ENCODE data around the gene CYP27A1.

Gene CYP27A1

DNA sequence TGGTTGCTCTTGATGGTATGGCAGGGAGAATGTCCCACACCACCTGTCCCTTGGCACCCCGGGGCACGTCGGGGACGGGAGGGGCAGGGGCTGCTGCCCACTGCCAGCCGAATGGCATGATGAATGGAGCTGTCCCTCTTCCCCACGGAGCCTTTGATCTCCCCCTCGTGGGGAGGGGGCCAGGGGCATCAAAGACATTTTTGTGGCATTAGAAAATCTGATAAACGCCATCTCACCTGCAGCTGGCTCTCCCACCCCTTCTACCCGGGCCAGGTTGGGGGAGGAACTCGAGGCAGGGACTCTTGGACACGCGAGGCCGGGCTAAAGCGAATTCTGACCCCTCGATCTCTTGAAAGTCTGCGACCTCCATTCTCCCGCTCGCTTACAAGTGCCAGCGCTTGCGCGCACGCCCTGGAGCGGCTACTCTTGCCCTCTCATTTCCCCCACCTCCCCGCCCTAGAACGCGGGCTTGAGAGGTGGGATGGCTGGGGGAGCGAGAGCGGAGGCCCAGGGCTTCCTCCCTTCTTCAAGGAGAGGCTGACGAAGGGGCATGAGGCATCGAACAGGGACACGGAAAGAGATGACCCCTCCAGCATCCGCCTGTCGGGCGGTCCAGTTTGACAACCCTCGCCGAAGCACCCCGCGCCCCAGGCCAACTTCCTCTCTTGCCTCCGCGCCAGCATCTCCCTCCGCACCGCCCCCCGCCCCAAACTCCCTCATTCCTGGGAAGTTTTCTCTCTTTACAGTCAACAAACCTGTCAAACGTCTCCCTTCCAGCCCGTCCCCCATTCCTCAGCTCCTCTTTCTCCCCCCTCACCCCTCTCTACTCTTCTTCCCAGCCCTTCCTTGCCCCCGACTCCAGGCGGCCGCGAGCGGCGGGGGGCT is 77.0 kb downstream of the CYP27A1 start:
- no peak for DNase-seq (ENCODE audit: low read depth in 2 of 2)

DNA sequence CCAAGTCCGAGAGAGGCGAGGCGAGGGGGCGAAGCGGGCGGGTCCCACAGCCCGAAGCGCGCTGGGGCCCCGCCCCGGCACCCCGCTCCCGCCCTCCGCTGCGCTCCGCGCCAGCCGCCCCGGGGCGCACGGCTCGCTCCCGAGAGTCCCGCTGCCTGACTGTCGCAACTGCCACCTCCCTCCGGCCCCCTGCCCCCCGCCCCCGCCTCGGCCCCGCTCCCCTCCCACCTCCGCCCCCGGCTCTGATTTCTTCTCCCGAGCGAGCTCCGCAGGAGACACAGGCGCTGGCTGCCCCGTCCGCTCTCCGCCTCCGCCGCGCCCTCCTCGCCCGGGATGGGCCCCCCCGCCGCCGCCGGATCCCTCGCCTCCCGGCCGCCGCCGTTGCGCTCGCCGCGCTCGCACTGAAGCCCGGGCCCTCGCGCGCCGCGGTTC is 77.6 kb downstream of the CYP27A1 start, which contains the start of gene WNT6:
Gene WNT6, plus strand, starts transcription at position 250 of the 432 bp plus-strand sequence. CDS start 233 bp downstream, outside the sequence.
- DNase-seq (ENCODE audit: low read depth in 2 of 2) = no peak

DNA sequence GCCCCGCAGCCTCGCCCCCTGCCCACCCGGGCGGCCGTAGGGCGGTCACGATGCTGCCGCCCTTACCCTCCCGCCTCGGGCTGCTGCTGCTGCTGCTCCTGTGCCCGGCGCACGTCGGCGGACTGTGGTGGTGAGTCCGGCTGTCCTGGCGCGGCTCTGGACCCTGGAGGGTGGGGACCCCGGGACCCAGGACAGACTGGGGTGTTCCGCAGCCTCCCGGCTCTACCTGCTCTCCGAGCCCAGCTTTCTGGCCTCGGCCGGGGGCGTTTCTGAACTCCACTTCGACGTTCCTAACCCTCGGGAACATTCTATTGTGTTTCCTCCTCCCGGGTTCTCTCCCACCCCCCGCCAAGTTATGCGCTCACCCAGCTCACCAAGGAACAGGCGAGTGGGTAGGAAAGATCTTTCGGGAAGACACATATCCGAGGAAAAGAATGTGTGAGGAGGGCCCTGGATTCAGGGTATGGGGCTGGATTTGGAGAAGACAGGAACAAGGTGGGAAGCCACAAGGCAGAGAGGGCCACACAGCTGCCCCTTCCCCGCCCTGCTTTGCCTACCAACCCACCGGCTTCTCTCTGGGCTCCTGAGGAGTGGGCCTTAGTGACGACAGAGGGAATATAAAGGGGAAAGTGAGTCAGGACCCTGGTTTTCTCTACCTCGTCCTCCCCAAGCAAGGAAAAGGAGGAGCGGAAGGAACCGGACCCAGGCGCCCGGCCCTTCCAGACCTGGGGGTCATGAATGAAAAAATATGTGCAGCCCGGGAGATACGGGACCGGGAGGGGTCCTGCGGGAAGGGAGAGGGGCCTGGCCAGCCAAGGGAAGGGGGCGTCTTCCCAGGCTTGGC is 78.3 kb downstream of the CYP27A1 start:
- no peak for DNase-seq (ENCODE audit: low read depth in 2 of 2)

DNA sequence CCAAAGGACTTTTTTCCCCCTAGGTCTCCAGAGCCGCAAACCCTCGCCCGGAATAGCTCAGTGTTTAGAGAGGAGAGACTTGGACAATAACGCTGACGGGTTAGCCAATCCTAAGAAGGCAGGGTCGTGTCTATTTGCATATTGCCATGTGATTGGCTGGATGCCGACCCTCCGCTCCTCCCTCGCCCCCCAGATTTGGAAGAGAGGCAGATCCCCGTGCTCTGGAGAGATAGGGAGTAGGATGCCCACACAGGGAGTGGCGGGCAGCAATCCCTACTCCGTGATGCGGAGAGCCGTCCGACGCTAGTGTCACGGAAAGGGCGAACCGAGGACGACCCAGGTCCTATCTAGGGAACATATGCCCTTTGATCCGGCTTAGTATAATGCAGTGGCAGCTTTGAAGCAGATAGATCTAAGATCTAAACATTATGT is 79.0 kb downstream of the CYP27A1 start:
- no peak for DNase-seq (ENCODE audit: low read depth in 2 of 2)

DNA sequence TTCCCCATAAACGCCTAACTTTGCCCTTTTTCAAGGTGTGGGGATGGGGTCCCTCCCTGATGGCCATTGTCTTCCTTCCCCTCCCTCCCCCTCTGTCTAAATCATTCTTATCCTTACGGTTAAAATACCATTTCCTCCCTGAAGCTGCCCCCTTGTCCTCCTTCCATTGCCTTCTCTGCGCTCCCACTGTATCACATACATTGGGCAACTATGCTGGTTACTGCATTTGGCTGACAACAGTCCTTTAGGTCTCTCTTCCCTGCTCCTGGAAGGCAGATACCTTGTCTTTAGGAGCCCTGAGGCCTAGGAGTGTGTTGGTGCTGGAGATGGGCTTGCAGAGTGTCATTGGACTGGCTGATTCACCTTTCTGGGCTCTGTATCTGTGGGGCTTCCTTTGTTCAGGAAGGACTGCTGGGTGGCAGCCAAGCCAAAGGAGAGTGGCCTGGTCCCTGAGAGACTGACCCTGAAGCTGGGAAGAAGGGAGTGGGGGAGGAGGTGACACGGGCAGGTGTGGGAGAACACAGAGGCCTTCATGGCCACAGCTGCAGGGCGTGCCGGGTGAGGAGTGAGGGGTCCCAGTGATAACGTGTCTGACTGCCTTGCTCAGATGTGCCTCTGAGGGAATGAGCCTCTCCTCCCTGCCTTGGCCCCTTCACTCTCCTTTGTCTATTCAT is 79.8 kb downstream of the CYP27A1 start:
- DNase-seq (ENCODE audit: low read depth in 2 of 2) = no peak

DNA sequence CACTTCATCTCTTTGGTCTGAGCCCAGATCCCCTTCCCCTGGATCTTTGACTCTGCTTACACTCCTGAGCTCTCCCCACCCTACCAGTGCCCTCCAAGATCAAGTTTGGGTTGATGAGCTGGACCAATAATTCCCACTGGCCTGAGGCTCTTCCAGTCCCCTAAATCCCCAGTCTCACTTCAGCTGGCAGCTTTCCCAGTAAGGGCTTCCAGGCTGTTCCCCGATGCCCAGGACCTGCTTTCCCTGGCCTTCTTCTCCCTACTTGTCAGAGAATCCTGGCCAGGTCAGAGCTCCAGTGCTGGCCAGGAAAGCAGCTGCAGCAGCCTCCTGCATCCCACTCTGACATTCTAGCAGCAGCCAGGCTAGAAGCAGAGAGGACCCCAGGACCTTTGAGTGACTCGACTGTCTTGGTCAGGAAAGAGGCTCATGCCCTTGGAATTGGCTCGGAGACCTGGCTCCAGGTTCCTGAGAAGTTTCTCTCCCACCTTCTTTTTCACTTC is 81.1 kb downstream of the CYP27A1 start:
- DNase-seq (ENCODE audit: low read depth in 2 of 2) = no peak
